Testis (tissue), 3 donors: Measurements from ENCODE around the gene KCNAB2. TPM values are rescaled to one million over a fixed set of nuclear protein-coding genes. Genes with fewer than 3 reads are reported as not detected.

ENCODE experiments used
- DNase-seq: peaks from one replicate; pipeline ENCODE4 v3.0.0-alpha.2; 2019
- H3K27ac ChIP-seq, 2 donors: fragments of 200-600 bp; sonication (generic); one replicate each; pipeline ENCODE4 v1.5.1; 2019
- H3K27me3 ChIP-seq: fragments of 200-600 bp; sonication (generic); one replicate; pipeline ENCODE4 v1.5.1; 2019
- H3K36me3 ChIP-seq: fragments of 200-600 bp; sonication (generic); one replicate; pipeline ENCODE4 v1.5.1; 2017; ENCODE audit warnings: low read depth; ENCODE audit errors: missing control alignments
- H3K4me1 ChIP-seq: fragments of 200-600 bp; sonication (generic); one replicate; pipeline ENCODE4 v1.5.1; 2019
- H3K4me3 ChIP-seq, 2 donors: fragments of 200-600 bp; sonication (generic); one replicate each; pipeline ENCODE4 v1.5.1; 2017 to 2019
- H3K9me3 ChIP-seq: fragments of 200-600 bp; sonication (generic); one replicate; pipeline ENCODE4 v1.5.1; 2017
- POLR2A ChIP-seq: fragments of 450-650 bp; IDR thresholded peaks from one replicate; pipeline ENCODE4 v1.6.1; 2017; ENCODE audit warnings: antibody characterized with exemption, mild to moderate bottlenecking, moderate library complexity
- WGBS, 2 donors: methylation state at CpG; one replicate each; pipeline ENCODE4 v1.1.5; 2018; 5-methylcytosine and 5-hydroxymethylcytosine counted together
- intact Hi-C: fragments of 100-400 bp; cut with DNase I; formaldehyde crosslinking; loops from one replicate; pipeline ENCODE4 v1.15.1; 2023; ENCODE audit warnings: low total_unique reads
- polyA plus RNA-seq: library from polyadenylated mRNA; stranded (reverse); fragments of 350-450 nt; fragmentation: Illumina TruSeq; extraction: RNeasy Lipid Tissue Mini Kit (QIAGEN cat#74804); gene quantifications from one replicate; pipeline ENCODE4 v1.2.3, GENCODE V29; 2014; ENCODE audit warnings: low read depth, low replicate concordance; ENCODE audit not compliant: insufficient read depth
- total RNA-seq, 2 donors: library from RNA; depleted of rRNA; stranded (reverse); fragments of >200 nt; gene quantifications; one replicate each; pipeline ENCODE4 v1.2.3, GENCODE V29; 2016
- TF ChIP-seq, protein P1 (sequence below), 3 experiments: fragments of 450-650 bp in 2 of 3; fragments of 200-600 bp in 1 of 3; sonication (generic) in 1 of 3; IDR thresholded peaks; one replicate each; pipeline ENCODE4 v1.5.1; 2016 to 2019; ENCODE audit warnings: antibody characterized with exemption in 3 of 3, mild to moderate bottlenecking in 2 of 3, moderate library complexity in 1 of 3

Gene KCNAB2
- total and polyA plus RNA-seq, 3 donors from 2014 or later = 9.0 to 9.8 (median 9.3) TPM

GRCh38 chr1:6129313-6129712 lies 83.6 kb downstream of the KCNAB2 start:
- Histone ChIP-seq H3K4me3 (no peak overlapping the region), H3K27me3 (no peaks in the 10 kb centered on the region), H3K4me1 (peaks cover 3% of the 10 kb centered on the region), H3K36me3 (no peaks in the 10 kb centered on the region), H3K9me3 (no peaks in the 10 kb centered on the region), H3K27ac (no peak overlapping the region)
- DNase-seq = no peak
- 85 to 95% methylated on average over 9 of the region's 9 CpGs for WGBS, 2 donors
- intact Hi-C loops = no loop called here
- TF ChIP-seq, protein P1, sequence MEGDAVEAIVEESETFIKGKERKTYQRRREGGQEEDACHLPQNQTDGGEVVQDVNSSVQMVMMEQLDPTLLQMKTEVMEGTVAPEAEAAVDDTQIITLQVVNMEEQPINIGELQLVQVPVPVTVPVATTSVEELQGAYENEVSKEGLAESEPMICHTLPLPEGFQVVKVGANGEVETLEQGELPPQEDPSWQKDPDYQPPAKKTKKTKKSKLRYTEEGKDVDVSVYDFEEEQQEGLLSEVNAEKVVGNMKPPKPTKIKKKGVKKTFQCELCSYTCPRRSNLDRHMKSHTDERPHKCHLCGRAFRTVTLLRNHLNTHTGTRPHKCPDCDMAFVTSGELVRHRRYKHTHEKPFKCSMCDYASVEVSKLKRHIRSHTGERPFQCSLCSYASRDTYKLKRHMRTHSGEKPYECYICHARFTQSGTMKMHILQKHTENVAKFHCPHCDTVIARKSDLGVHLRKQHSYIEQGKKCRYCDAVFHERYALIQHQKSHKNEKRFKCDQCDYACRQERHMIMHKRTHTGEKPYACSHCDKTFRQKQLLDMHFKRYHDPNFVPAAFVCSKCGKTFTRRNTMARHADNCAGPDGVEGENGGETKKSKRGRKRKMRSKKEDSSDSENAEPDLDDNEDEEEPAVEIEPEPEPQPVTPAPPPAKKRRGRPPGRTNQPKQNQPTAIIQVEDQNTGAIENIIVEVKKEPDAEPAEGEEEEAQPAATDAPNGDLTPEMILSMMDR (IDR thresholded peaks at IDR 0.05) = no peak
- no peak for TF ChIP-seq POLR2A

DNA sequence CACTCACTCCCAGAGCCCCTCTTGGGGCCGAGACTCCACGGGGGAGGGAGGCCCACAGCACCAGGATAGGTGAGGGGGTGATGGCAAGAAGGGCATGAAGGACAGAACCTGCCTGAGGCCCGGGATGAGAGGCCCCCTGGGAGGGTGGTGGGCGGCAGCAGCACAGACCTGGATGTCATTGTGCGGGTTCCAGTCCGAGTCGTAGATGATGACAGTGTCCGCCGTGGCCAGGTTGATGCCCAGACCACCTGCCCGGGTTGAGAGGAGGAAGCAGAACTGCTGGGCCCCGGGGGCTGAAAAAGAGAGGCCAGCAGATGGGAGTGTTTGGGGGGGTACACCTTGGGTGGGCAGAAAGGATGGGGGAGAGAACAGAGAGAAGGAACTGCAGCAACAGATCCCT lies 84.3 kb downstream of the KCNAB2 start:
- no peak overlapping the region for H3K27ac ChIP-seq
- no peak overlapping the region for H3K4me3 ChIP-seq
- no peaks in the 10 kb centered on the region for H3K27me3 ChIP-seq
- no peak for DNase-seq
- TF ChIP-seq POLR2A = no peak
- TF ChIP-seq, protein P1 (IDR thresholded peaks at IDR 0.05) = no peak
- peaks cover 3% of the 10 kb centered on the region for H3K4me1 ChIP-seq
- H3K36me3 ChIP-seq = no peaks in the 10 kb centered on the region
- intact Hi-C loops = no loop called here
- 76 to 78% methylated on average over 11 of the region's 11 CpGs for WGBS, 2 donors
- H3K9me3 ChIP-seq = no peaks in the 10 kb centered on the region

DNA sequence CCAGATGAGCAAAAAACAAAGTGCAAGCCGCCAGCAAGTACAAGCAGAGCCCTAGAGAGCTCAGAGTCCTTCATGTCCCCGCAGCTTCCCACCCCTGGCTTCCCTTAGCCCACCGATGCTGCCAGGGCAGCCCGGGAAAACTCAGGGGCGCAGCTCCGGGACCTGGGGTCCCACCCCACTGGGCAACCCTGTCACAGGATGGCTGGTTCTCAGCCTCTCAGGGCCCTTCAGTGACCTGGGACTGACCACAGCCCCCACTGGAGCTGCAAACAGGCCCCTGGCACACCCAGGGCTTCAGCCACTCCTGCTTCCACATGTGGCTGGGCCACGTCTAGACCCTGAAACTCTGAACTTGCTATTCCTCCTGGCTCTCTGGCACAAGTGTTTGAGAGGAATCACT lies 84.9 kb downstream of the KCNAB2 start:
- H3K27ac ChIP-seq = no peak overlapping the region
- 81 to 89% methylated on average over 5 to 7 of the region's 7 CpGs for WGBS, 2 donors
- no peak for DNase-seq
- no peaks in the 10 kb centered on the region for H3K36me3 ChIP-seq
- peaks cover 3% of the 10 kb centered on the region for H3K4me1 ChIP-seq
- H3K27me3 ChIP-seq = no peaks in the 10 kb centered on the region
- TF ChIP-seq POLR2A = no peak
- TF ChIP-seq, protein P1 (IDR thresholded peaks at IDR 0.05) = no peak
- intact Hi-C loops = no loop called here
- H3K9me3 ChIP-seq = no peaks in the 10 kb centered on the region
- H3K4me3 ChIP-seq = no peak overlapping the region

- Histone ChIP-seq H3K4me3 (no peak overlapping the region), H3K36me3 (no peaks in the 10 kb centered on the region), H3K27me3 (no peaks in the 10 kb centered on the region), H3K4me1 (peaks cover 3% of the 10 kb centered on the region), H3K9me3 (no peaks in the 10 kb centered on the region), H3K27ac (no peak overlapping the region)
- DNase-seq = no peak
- TF ChIP-seq, protein P1 (IDR thresholded peaks at IDR 0.05) = no peak
- no peak for TF ChIP-seq POLR2A
- intact Hi-C loops = no loop called here
- 86 to 93% methylated on average over 5 to 9 of the region's 9 CpGs for WGBS, 2 donors
Measured at GRCh38 chr1:6131561-6131960, 85.9 kb downstream of the KCNAB2 start.

DNA sequence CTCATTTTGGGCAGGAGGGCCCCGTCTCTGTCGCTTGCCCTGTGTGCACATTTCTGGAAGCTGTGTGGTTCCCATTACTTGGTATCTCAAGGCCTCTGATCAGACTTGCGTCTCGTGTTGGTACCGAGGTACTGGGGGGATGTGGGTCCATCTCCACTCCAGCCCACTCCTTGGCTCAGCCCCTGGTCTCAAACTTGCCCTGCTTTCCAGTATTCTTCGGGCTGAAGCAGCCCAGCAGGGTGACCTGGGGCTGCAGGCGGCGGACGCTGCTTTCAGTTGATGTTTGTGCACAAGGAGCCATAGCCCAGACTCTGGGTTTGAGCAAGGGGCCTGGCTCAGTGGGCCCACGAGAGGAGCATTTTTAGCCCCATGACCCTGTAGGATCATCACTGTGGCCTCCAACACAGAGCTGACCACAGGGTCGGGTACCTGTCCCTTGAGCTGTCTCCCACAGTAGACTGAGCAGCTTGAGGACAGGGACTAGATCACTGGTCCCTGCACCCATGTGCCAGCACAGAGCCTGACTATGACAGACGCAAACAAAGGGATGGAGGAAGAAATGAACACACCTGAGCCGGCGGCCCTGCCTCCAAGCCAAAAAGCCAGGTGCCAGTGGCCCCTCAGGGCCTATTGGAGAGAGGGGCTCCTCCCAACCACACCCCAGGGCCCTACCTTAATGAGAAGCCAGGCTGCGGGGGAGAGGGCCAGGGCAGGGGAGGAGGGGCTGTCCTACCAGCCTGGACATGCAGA lies 87.6 kb downstream of the KCNAB2 start:
- Histone ChIP-seq H3K27me3 (no peaks in the 10 kb centered on the region), H3K4me3 (no peak overlapping the region), H3K9me3 (no peaks in the 10 kb centered on the region), H3K27ac (no peak overlapping the region), H3K36me3 (no peaks in the 10 kb centered on the region), H3K4me1 (no peaks in the 10 kb centered on the region)
- intact Hi-C loops = no loop called here
- WGBS, 2 donors = 86 to 94% methylated on average over 14 to 15 of the region's 15 CpGs
- no peak for TF ChIP-seq POLR2A
- TF ChIP-seq, protein P1 (IDR thresholded peaks at IDR 0.05) = no peak
- DNase-seq = no peak
